ENCODE data around the gene ERVK3-1.

DNA sequence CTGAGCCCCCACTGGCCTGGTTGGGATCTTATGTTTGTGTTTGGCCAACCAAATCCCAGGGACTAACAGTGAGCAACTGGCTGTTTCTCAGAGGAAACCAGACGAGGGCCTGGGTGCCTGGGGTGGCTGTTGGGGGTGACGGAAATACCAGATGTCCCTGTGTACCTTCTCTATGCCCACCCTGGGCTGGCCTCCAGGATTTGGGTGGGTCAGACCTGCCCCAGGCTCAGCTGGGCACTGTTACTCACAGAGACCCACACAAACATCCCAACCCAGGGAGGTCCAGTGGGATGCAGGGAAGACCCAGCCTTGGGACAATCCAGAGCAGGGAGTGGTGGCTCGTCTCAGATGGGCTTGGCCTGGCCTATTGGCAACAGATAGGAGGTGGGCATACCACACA lies 30.5 kb downstream of the ERVK3-1 start:
- TF ChIP-seq EZH2 (IDR thresholded peaks at IDR 0.05; ENCODE audit: borderline replicate concordance) (no peak), EZH2phosphoT487 (IDR thresholded peaks at IDR 0.05; ENCODE audit: low read depth, severe bottlenecking, unreplicated experiment) (no peak)
- TF ChIP-seq, protein P1, sequence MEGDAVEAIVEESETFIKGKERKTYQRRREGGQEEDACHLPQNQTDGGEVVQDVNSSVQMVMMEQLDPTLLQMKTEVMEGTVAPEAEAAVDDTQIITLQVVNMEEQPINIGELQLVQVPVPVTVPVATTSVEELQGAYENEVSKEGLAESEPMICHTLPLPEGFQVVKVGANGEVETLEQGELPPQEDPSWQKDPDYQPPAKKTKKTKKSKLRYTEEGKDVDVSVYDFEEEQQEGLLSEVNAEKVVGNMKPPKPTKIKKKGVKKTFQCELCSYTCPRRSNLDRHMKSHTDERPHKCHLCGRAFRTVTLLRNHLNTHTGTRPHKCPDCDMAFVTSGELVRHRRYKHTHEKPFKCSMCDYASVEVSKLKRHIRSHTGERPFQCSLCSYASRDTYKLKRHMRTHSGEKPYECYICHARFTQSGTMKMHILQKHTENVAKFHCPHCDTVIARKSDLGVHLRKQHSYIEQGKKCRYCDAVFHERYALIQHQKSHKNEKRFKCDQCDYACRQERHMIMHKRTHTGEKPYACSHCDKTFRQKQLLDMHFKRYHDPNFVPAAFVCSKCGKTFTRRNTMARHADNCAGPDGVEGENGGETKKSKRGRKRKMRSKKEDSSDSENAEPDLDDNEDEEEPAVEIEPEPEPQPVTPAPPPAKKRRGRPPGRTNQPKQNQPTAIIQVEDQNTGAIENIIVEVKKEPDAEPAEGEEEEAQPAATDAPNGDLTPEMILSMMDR (IDR thresholded peaks at IDR 0.05; ENCODE audit: poor library complexity), result no peak
